GM18507 (cell line): Measurements from ENCODE around the gene BORCS8.

Experiments
- DNase-seq: peaks from one replicate; pipeline ENCODE4 v3.0.0; 2011; ENCODE audit warnings: low read depth; ENCODE audit not compliant: insufficient read length; ENCODE audit errors: extremely low spot score
- FAIRE-seq: peaks from 2 replicates; lab custom pipeline; 2011; peaks lifted over from hg19 to GRCh38; lab: Jason Lieb, UNC

Gene BORCS8

GRCh38 chr19:19133985-19134384 lies 58.0 kb downstream of the BORCS8 start:
- FAIRE-seq: no peak

GRCh38 chr19:19132912-19133311 lies 59.0 kb downstream of the BORCS8 start:
- DNase-seq: no peak
- no peak for FAIRE-seq

More at GRCh38 chr19:19133985-19134384, 58.0 kb downstream of the BORCS8 start:
- no peak for DNase-seq

GRCh38 chr19:19131989-19132388 lies 60.0 kb downstream of the BORCS8 start:
- DNase-seq: no peak
- FAIRE-seq: no peak
